Stimulated activated effector memory CD8-positive, alpha-beta T cell treated with anti-CD3 and anti-CD28 coated beads, Interleukin-12 subunit alpha, Interleukin-12 subunit beta, amount 100 ng/mL, for 72 hours (primary cell): ENCODE data around the gene DMRT3.
A peak's percentile ranks its signal among the peaks of the same experiment; 100 is the strongest.

Source experiments
- ATAC-seq: fragments of 150-1000 bp; cut with Tn5 transposase; 2 replicates; pipeline ENCODE4 v1.10.0; 2021
- DNase-seq, 2 donors: peaks; one replicate each; pipeline ENCODE4 v3.0.0; 2021 to 2022; ENCODE audit warnings: low spot score in 2 of 2
- H3K27ac Mint-ChIP-seq: one replicate; pipeline ENCODE4 v1.8.0; 2022; ENCODE audit warnings: mild to moderate bottlenecking, mixed read lengths
- H3K36me3 Mint-ChIP-seq: one replicate; pipeline ENCODE4 v1.8.0; 2022; ENCODE audit warnings: mild to moderate bottlenecking, mixed read lengths
- H3K4me1 Mint-ChIP-seq: one replicate; pipeline ENCODE4 v1.8.0; 2022; ENCODE audit warnings: mixed read lengths
- H3K4me3 Mint-ChIP-seq: one replicate; pipeline ENCODE4 v1.8.0; 2022; ENCODE audit warnings: mild to moderate bottlenecking, mixed read lengths
- H3K9me3 Mint-ChIP-seq: one replicate; pipeline ENCODE4 v1.8.0; 2022; ENCODE audit warnings: mixed read lengths

Gene DMRT3

GRCh38 chr9:966870-967269 is 9.6 kb upstream of the DMRT3 start:
- H3K9me3 Mint-ChIP-seq: no peaks in the 10 kb centered on the region
- H3K4me1 Mint-ChIP-seq: peaks cover 15% of the 10 kb centered on the region
- H3K4me3 Mint-ChIP-seq: no peak overlapping the region
- H3K27ac Mint-ChIP-seq: no peak overlapping the region
- DNase-seq (no peak), ATAC-seq (no peak)
- peaks cover 5% of the 10 kb centered on the region for H3K36me3 Mint-ChIP-seq

DNA sequence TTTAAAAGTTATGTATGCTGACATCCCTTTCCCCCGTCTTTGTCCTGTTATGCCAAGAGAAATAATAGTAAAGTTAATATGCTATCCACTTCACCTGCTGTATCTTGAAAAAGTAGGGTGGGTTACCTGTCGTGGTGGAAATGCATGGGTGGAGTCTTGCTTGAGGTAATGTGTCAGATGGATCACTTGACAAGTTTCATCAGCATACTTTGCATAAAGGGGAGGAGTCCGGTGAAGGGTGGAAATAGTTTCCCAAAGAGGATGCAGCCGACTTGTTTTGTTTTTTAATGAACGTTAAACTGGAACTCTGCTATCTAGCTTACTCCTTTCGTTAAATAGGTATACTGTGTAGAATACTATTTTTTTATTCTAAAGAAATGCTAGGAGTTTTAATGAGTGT is 9.0 kb upstream of the DMRT3 start:
- Mint-ChIP-seq H3K9me3 (no peaks in the 10 kb centered on the region), H3K36me3 (peaks cover 5% of the 10 kb centered on the region), H3K4me1 (peaks cover 15% of the 10 kb centered on the region), H3K4me3 (no peak overlapping the region), H3K27ac (no peak overlapping the region)
- DNase-seq (no peak), ATAC-seq (no peak)

GRCh38 chr9:967903-968641 is 8.4 kb upstream of the DMRT3 start:
- Mint-ChIP-seq H3K4me3 (no peak overlapping the region), H3K27ac (no peak overlapping the region), H3K4me1 (peaks cover 15% of the 10 kb centered on the region), H3K36me3 (peaks cover 5% of the 10 kb centered on the region), H3K9me3 (no peaks in the 10 kb centered on the region)
- no peak for DNase-seq
- ATAC-seq: no peak

GRCh38 chr9:969310-970150 is 6.9 kb upstream of the DMRT3 start:
- Mint-ChIP-seq H3K4me1 (peaks cover 15% of the 10 kb centered on the region), H3K4me3 (no peak overlapping the region)
- ATAC-seq: no peak

DNA sequence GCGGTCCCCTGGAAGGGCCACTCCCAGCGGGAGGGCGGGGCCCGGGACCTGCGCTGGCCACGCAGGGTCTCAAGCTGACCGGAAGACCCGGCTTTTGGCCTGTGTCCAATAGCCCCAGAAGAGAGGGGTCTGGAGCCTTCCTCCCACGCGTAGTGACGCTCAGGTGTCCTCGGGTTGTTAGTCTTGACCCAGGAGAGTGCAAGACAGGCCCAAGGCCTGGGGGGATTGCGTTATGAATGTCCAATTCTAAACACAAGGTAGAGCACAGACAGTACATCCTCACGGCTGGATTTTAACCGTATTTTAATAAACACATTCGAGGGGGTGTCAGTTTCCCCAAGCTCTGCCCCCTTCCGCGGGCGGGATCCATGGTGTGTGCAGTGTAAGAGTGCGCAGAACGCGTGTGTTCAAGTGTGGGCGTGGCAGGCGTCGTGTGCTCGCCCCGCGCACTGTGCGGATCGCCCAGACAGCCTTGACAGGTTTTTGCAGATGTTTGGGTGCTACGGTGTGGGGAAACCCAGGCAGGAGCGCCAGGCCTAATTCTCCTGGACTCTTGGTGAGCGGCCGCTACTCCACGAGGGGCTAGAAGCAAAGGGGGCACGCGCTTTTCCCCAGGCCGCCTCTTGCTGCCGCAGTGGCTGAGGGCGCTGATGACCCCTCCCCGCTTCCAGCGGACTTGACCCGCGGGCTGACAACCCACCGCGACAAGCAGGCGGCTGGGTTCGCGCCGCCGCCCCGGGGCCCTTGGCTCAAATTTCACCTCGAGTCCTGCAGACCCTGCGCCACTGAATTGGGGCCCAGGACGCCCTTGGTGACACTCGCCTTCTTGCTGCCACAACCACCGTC is 6.1 kb upstream of the DMRT3 start:
- ATAC-seq (no peak), DNase-seq (no peak)
- no peak overlapping the region for H3K27ac Mint-ChIP-seq
- peaks cover 10% of the 10 kb centered on the region for H3K36me3 Mint-ChIP-seq
- no peak overlapping the region for H3K4me3 Mint-ChIP-seq
- peaks cover 15% of the 10 kb centered on the region for H3K4me1 Mint-ChIP-seq
- no peaks in the 10 kb centered on the region for H3K9me3 Mint-ChIP-seq

More at GRCh38 chr9:969310-970150, 6.9 kb upstream of the DMRT3 start:
- H3K36me3 Mint-ChIP-seq: peaks cover 5% of the 10 kb centered on the region
- no peak overlapping the region for H3K27ac Mint-ChIP-seq
- H3K9me3 Mint-ChIP-seq: no peaks in the 10 kb centered on the region
- DNase-seq: no peak

DNA sequence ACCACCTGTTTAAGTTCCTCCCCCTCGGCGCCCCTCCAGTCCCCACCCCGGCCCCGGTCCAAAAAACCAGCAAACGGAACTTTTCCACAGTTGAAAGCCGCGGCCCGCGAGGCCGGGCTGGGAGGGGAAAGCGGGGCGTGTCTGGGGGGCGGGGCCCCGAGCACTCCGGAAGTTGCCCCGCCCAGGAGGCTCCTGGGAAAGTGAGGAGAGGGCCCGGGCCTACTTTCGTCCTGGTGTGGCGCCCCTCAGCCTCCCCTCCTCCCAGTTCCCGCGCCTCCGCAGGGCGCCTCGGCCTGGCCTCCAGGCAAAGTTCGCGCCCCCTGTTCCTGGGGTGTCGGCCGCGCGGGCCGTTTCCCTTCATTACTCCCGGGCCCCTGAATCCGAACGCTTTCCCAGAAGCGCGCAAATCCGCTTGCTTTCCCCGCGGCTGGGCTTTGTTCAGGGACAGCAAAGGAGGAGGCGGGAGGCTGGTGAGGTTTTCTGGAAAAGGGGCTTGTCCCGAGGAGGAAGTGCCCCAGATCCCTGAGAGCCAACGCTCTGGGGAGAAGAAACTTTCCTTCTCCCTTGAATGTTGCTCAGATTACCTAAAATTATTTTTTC is 4.5 kb upstream of the DMRT3 start:
- peaks cover 15% of the 10 kb centered on the region for H3K4me1 Mint-ChIP-seq
- H3K36me3 Mint-ChIP-seq: peaks cover 10% of the 10 kb centered on the region
- no peak overlapping the region for H3K4me3 Mint-ChIP-seq
- no peak overlapping the region for H3K27ac Mint-ChIP-seq
- ATAC-seq (no peak), DNase-seq (no peak)
- no peaks in the 10 kb centered on the region for H3K9me3 Mint-ChIP-seq

- H3K9me3 Mint-ChIP-seq: no peaks in the 10 kb centered on the region
- peaks cover 10% of the 10 kb centered on the region for H3K36me3 Mint-ChIP-seq
- no peak for DNase-seq
- no peak for ATAC-seq
- no peak overlapping the region for H3K4me3 Mint-ChIP-seq
- no peak overlapping the region for H3K27ac Mint-ChIP-seq
- H3K4me1 Mint-ChIP-seq: peaks cover 14% of the 10 kb centered on the region
Measured at GRCh38 chr9:972501-973294, 3.8 kb upstream of the DMRT3 start.

DNA sequence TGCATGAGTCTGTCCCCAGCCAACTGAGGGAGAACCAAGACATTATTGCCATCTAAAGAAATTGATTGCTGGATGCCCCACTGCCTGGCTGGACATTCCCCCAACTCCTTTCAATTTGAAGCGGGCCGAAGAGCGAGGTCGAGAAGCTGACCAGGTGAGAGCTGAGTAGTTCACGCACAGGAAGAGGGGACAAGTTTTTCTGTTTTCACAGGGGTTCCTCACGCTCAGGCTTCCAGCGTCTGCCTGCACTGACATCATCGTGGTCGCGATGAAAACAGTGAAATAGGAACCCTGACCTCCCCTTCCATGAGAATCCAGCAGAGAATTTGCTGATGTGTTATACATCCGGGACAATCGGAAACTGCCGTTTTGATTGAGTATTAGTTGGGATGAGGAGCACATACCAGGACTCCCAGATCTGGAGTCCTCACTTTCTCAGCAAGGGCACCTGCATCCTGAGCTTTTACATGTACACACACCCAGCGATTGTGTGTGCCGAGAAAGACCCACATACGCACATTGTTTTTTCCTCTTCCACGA is 3.1 kb upstream of the DMRT3 start:
- Mint-ChIP-seq H3K27ac (no peak overlapping the region), H3K9me3 (no peaks in the 10 kb centered on the region), H3K4me1 (peaks cover 10% of the 10 kb centered on the region), H3K4me3 (no peak overlapping the region), H3K36me3 (peaks cover 10% of the 10 kb centered on the region)
- ATAC-seq (no peak), DNase-seq (no peak)

GRCh38 chr9:974031-974995 is 2.1 kb upstream of the DMRT3 start:
- no peak overlapping the region for H3K27ac Mint-ChIP-seq
- H3K4me1 Mint-ChIP-seq: peaks cover 10% of the 10 kb centered on the region
- ATAC-seq (no peak), DNase-seq (no peak)
- peaks cover 10% of the 10 kb centered on the region for H3K36me3 Mint-ChIP-seq
- no peak overlapping the region for H3K4me3 Mint-ChIP-seq
- H3K9me3 Mint-ChIP-seq: no peaks in the 10 kb centered on the region

DNA sequence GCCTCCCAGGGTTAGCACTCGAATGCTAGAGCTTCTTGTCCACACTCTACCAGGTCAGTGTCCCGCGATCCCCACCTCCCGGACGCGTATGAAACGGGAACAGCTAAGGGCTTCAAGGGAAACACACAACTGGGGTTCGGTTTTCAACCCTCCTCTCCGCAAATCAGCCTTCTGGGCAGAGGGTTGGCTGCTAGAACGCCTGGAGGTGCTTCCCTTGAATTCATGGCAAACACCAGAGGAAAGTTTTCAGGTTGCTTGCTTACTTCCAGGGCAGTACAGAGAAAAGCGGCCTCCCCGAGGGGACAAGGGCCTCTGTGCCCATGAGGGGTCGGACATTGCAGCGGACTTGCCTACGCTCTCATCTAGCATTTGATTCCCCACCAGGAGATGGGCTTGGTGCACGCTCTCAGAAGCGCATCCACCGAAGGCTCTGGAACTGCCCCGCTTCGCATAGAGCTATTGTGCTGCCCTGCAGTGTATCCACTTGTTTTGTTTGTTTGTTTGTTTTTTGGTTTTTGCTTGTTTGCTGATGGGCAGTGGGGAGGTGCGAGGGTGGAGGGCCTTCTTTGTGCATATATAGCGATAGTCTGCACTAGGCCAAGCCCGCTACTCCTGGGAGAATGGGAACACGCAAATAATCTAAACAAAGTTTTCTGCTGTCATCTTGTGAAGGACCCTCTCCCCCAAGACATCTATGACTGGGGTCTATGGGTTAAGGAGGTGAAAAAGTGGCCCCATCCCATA is 1.3 kb upstream of the DMRT3 start:
- H3K36me3 Mint-ChIP-seq: peaks cover 10% of the 10 kb centered on the region
- no peak overlapping the region for H3K4me3 Mint-ChIP-seq
- H3K9me3 Mint-ChIP-seq: no peaks in the 10 kb centered on the region
- ATAC-seq: no peak
- no peak overlapping the region for H3K27ac Mint-ChIP-seq
- peaks cover 3% of the 10 kb centered on the region for H3K4me1 Mint-ChIP-seq
- DNase-seq: no peak

DNA sequence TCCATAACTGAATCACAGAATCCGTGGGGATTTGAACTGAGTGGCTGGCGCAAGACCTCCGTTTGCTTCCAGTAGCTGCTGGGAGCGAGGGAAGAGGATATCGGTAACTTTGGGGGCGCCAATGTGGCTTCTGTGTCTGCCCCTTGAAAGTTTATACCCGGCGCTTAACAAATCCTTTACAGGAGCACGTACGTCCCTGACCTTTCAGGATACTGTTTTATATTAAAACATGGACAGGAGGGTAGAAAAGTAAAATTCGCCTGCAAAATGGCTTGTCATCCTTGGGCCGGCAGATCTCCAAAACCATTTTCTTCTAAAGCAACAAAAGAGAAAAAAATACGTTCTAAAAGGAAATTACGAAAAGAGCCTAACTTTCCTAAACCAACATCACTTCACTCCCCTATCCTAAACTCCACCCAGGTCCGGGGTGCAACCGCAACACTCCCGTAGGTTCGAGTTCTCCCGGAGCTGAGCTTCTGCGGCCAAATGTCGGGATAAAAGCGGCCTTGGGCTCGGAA is 656 bp upstream of the DMRT3 start:
- no peaks in the 10 kb centered on the region for H3K4me1 Mint-ChIP-seq
- H3K27ac Mint-ChIP-seq: no peak overlapping the region
- H3K4me3 Mint-ChIP-seq: no peak overlapping the region
- ATAC-seq: no peak
- DNase-seq: no peak
- no peaks in the 10 kb centered on the region for H3K9me3 Mint-ChIP-seq
- H3K36me3 Mint-ChIP-seq: peaks cover 10% of the 10 kb centered on the region

- no peaks in the 10 kb centered on the region for H3K9me3 Mint-ChIP-seq
- peaks cover 6% of the 10 kb centered on the region for H3K36me3 Mint-ChIP-seq
- no peaks in the 10 kb centered on the region for H3K4me1 Mint-ChIP-seq
- H3K4me3 Mint-ChIP-seq: no peak overlapping the region
- no peak overlapping the region for H3K27ac Mint-ChIP-seq
- ATAC-seq: peak; percentile 17
- DNase-seq: no peak
Measured at GRCh38 chr9:976943-977837, 735 bp downstream of the DMRT3 start.
